ENCODE measurements around the gene KCP.
A peak's percentile ranks its signal among the peaks of the same experiment; 100 is the strongest.

Gene KCP

DNA sequence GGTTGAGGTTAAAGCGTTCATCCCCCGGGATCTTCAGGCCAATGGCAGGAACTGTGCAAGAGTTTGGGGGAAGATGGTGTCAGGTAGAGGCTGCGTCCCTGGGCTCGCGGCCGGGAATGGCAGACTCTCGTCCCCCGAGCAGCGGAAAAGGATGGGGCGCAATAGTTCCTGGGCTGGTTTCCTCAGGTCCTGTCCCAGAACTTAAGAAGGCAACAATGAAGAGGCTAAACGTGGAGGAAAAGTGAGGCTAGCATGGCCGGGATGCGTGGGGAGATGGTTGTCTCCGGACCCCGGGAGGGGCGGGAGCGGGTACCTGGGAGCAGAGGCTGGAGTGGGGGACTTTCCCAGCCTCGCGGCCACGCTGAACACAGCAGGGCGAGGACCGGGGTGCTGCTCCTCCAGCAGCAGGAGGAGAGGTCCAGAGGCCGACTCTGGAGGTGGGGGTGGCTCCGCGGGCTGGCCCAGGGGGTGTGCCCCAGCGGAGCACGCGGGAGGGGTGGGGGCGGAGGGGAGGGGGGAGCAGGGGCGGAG, 28.1 kb upstream of the KCP start:
- peak in 1 of 2 donors; percentile 22 for DNase-seq

DNA sequence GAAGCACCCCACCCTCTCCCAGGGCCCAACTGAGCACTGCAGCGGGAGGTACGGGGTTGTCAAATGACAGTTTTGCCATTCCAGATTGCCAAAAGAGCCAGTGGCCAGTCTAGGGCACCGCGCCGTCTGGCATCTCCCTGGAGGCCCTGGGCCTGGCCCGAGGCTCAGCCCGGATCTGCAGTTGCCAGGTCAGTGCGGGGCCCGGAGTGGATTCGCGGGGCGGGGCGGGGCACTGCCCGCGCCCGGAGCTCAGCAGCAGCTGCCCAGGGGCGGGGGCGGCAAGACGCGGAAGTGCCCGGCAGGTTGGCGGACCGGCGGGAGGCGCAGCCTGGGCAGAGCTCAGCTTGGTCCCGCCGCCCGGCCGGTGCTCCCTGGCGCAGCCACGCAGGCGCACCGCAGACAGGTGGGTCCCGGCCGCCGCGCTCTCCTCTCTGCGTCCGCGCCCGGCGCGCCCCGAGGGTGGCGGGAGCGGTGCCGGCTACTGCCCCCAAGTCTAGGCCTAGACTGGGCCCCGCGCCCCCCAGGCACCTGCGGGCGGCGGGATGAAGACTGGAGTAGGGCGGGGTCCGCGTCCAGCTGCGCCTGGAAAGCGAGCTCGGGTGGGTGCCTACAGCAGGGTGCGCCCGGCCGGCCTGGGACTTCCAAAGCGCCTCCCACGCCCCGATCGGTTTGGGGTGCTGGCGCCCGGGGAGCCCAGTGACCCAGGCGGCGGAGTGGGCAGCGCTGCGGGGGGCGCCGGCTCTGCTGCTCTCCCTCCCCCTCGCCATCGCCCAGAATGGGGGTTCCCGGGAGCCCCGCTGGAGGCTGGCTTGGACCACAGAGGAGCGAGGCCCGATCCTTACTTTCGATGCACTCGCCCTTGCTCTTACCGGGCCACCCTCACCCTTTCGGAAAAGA, 27.4 kb upstream of the KCP start, which contains the start of gene IRF5:
TSS of gene IRF5 (plus strand) at position 281 of the 897 bp plus-strand sequence. CDS start 4,155 bp downstream, outside the sequence.
- DNase-seq, result peak in 1 of 2 donors; percentile 53

- no peak for DNase-seq
Observed at GRCh38 chr7:128937271-128937646, 26.8 kb upstream of the KCP start.

GRCh38 chr7:128936798-128937197, 26.3 kb upstream of the KCP start:
- DNase-seq, result no peak

GRCh38 chr7:128935342-128935730, 24.8 kb upstream of the KCP start:
- DNase-seq, result no peak

DNA sequence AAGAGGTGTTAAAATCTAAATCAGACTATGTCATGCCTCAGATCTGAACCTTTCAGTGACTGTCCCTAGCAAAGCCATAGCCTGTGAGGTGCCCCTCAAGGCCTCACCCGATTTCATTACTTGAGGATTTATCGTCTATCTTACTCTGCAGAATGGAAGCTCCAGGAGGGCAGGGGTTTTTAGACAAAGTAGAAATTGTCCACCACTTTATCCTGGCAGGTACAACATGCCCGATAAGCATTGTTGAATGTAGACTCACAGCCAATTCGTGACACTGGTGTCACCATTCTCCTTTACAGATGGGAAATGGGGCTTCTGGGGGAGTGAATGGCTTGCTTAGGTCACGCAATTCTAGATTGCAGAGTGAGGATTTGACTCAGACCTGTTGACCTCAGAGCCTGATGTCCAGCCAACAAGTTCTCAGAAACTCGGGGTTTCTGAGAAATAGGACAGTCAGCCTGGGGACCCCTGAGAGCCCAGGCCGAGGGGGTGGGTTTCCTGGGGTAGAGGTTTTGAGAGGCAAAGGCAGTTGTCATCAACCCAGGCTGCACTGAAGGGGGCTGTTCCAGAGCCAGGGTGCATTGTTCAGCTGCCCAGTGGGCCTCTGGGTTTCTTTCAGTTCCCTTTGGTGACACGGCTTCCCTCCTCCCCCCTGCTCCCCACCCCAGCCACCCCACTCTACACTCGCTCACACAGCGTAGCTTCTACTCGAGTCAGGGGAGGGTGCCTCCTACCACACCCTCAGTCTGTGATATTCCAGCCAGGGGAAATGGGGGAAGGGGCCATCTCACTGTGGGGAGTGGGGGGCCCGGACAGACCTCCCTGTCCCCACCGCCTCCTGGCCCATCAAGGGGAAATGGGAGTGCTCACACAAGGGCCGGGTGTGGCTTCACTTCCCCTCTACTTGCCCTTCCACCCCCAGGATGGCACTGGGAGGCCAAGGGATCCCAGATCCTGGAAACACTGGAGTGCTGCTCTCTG, 24.1 kb upstream of the KCP start:
- DNase-seq, result peak in 1 of 2 donors; percentile 43

GRCh38 chr7:128933180-128933891, 22.8 kb upstream of the KCP start:
- DNase-seq, result peak; percentile 53 to 64

DNA sequence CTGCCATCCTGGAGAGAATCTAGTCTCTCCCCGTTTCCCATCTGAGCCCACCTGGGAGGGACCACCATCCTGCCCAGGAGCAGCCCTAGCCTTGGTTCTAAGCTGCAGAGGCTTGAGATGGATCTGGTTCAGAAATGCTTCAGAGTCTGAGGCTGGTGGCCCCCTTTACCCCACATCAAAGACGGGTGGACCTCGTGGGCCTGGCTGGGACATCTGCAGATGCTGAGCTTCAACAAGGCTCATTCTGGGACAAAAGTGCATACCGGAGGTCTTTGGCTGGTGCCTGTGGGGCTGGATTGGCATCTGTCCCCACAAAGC, 22.3 kb upstream of the KCP start:
- DNase-seq, result no peak

- DNase-seq, result no peak
Observed at GRCh38 chr7:128931965-128932861, 21.7 kb upstream of the KCP start.

DNA sequence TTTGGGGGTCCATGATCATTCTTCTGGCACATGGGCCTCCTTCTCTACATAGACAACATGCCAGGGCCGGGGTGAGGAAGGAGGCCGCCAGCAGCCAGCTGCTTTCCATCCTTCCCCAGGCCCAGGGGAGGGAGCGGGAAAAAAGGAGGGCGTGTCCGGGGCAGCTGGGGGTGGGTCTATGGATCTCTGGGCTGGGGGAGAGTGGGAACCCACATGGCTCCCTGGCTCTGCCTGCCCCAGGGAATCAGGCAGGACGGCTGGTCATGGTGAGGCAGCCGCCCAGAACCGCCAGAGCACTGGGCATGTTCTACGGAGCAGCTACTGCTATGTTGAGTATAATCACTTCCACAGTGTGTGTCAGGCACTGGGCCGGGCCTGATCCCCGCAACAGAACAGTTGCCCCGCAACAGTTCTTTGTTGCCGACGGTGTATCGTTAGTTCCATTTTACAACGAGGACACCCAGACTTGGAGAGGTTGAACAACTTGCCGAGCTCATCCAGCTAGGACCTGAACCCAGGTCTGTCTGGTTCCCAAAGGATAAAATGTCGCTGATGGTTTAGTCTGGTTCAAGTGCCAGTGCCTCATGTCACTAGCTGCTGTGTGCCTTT, 20.8 kb upstream of the KCP start:
- no peak for DNase-seq

GRCh38 chr7:128928882-128929788, 18.6 kb upstream of the KCP start:
- no peak for DNase-seq

DNA sequence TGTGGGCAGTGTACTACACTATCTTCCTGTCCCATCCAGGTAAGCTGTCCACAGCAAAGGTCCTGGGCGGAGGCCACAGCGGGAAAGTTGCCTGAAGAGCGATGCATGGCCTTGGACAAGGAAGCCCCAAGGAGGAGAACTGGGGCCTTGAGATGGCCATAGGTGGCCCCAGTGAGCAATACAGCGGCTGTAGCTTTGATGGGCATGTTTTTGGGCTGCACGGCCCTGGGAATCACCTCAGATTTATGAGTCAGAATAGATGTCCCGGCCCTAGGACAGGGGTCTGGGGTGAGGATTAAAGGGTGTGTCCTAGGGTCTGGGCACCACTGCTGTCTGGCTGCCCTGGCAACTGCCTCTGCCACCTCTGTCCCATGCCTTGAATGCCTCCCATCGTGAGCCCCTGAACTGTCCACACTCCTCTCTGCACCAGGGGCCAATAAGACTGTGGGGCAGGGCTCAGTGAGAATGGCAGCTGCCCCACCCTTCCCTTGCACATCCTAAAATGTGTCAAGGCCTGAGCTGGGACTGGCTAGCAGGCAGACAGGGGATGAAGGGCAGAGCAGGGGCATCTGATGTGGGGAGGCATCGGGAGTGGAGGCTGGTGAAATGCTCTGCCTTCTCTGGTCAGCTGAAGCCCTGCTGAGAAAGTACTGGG, 17.8 kb upstream of the KCP start:
- no peak for DNase-seq

- no peak for DNase-seq
Observed at GRCh38 chr7:128924707-128925588, 14.4 kb upstream of the KCP start.

- no peak for DNase-seq
Observed at GRCh38 chr7:128923411-128923800, 12.9 kb upstream of the KCP start.

DNA sequence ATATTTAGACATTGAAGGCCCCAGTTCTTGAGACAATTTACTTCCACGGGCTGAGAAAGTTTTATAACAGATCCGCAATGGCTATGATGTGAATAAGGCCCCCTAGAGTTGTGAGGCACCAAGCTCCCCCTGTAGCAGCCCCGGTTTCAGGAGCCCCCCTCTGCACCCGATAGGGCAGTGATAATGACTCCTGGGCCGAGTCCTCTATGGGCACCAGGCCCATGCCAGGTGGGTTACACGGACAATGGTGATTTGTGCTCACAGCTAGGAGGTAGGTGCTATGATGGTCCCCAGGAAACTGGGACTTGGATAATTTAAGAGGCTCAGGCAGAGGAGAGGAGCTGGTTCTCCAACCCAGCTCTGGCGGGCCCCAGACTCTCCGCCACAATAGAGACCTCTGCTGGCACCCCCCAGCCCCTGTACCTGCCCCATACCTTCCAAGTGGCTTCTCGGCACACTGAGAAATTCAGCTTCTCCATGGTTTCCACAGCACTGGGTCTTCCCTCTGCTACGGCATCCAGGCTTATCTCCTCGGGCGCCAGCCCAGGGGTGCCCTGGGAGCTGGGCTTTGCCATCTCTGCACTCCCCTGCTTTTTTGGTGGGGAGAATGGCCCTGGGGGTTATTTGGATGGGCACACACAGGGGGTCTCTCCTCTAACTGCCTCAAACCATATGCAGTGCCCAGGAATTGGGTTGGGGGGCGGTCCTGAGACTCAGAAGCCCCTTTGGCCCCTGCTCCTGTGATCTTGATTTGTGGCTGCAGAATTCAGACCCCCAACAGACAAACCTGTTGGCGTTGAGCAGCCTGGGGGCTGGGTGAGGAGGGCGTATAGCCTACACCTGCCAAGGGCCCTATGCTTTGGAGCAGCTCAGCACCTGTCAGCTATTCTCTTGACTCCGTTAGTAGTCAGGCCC, 12.2 kb upstream of the KCP start:
- DNase-seq, result no peak

DNA sequence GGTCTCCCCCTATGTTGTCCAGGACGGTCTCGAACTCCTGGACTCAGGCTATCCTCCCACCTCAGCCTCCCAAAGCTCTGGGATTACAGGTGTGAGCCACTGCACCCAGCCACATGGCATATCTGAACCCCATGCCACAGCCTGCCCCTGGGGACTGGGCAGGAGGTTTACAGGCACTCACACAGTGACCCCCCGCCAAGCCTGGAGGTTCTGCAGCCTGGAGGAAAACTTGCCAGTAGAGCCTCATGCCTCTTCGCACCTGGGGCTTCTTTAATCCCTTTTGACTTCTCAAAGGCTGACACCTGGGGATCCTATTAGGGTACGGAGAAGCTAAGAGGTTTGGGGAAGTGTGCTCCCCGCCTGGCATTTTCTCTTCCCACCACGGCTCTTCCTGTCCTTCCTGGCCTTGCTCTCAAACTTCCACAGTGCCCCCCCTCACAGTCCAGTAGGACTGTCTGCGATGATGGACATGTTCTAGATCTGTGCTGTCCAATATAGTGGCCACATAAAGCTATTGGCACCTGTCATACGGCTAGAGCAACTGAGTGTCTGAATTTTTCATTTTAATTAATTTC, 11.4 kb upstream of the KCP start:
- DNase-seq, result no peak

Measured in CD4-positive, alpha-beta T cell treated with Interleukin-1 beta for 1 hour (primary cell).